Common myeloid progenitor, CD34-positive (primary cell): ENCODE measurements around the gene HDHD3.
A peak's percentile ranks its signal among the peaks of the same experiment; 100 is the strongest.

Experiments used
- CTCF ChIA-PET: fragments of 350-600 bp; sonication (Branson Sonifier 250); formaldehyde crosslinking; loops from one replicate; lab custom pipeline; 2021; ENCODE audit warnings: antibody characterized with exemption; lab: Charles Lee
- POLR2A ChIA-PET: fragments of 350-600 bp; sonication (Branson Sonifier 250); formaldehyde crosslinking; loops from one replicate; lab custom pipeline; 2021; ENCODE audit warnings: antibody characterized with exemption; lab: Charles Lee
- DNase-seq, 3 donors: peaks; one replicate each; pipeline versions ENCODE4 v3.0.0 to v3.0.0-alpha.2; 2013
- H3K27ac ChIP-seq, 2 experiments: 1 replicate in 1 of 2; 2 replicates in 1 of 2; pipeline ENCODE4 v1.7.0; 2013; ENCODE audit warnings: inconsistent platforms in 2 of 2, low read length in 2 of 2, mild to moderate bottlenecking in 2 of 2, low read depth in 1 of 2, moderate library complexity in 1 of 2; ENCODE audit not compliant: severe bottlenecking in 2 of 2, insufficient read depth in 1 of 2, poor library complexity in 1 of 2
- H3K27me3 ChIP-seq, 5 experiments: replicated peaks in 2 of 5; 1 replicate in 3 of 5; 2 replicates in 2 of 5; pipeline versions ENCODE4 v1.6.1 to v1.7.0; 2013; ENCODE audit warnings: low read length in 4 of 5, mild to moderate bottlenecking in 2 of 5, moderate library complexity in 2 of 5, inconsistent platforms in 1 of 5; ENCODE audit not compliant: insufficient read depth in 5 of 5, control insufficient read depth in 4 of 5
- H3K36me3 ChIP-seq, 4 experiments: 1 replicate in 2 of 4; 2 replicates in 2 of 4; pipeline versions ENCODE4 v1.6.1 to v1.7.0; 2013; ENCODE audit warnings: low read length in 3 of 4, control low read depth in 1 of 4, mild to moderate bottlenecking in 1 of 4; ENCODE audit not compliant: control insufficient read depth in 4 of 4, insufficient read depth in 4 of 4
- H3K4me1 ChIP-seq, 4 experiments: 1 replicate in 3 of 4; 2 replicates in 1 of 4; pipeline versions ENCODE4 v1.6.1 to v1.7.1; 2013; ENCODE audit warnings: low read length in 3 of 4, mild to moderate bottlenecking in 3 of 4, control low read depth in 1 of 4, inconsistent platforms in 1 of 4, moderate library complexity in 1 of 4; ENCODE audit not compliant: control insufficient read depth in 4 of 4, insufficient read depth in 4 of 4; ENCODE audit errors: control extremely low read depth in 1 of 4
- H3K4me3 ChIP-seq, 7 experiments: 1 replicate in 4 of 7; 2 replicates in 3 of 7; pipeline versions ENCODE4 v1.5.1 to v1.7.0; 2013; ENCODE audit warnings: mild to moderate bottlenecking in 7 of 7, low read length in 6 of 7, moderate library complexity in 6 of 7, inconsistent platforms in 2 of 7, low read depth in 2 of 7, control low read depth in 1 of 7; ENCODE audit not compliant: insufficient read depth in 4 of 7, control insufficient read depth in 1 of 7; ENCODE audit errors: extremely low read depth in 1 of 7
- H3K9me3 ChIP-seq, 5 experiments: 1 replicate in 4 of 5; 2 replicates in 1 of 5; pipeline versions ENCODE4 v1.6.1 to v1.7.1; 2013; ENCODE audit warnings: low read length in 4 of 5, mild to moderate bottlenecking in 2 of 5, inconsistent platforms in 1 of 5, low read depth in 1 of 5, moderate library complexity in 1 of 5; ENCODE audit not compliant: control insufficient read depth in 4 of 5, insufficient read depth in 2 of 5; ENCODE audit errors: control extremely low read depth in 1 of 5
- WGBS: methylation state at CpG from one replicate; pipeline ENCODE4 v1.1.5; 2013; ENCODE audit not compliant: insufficient coverage; 5-methylcytosine and 5-hydroxymethylcytosine counted together

The HDHD3 gene

GRCh38 chr9:113349445-113350094 lies 27.2 kb downstream of the HDHD3 start, which contains the start of gene BSPRY:
Gene BSPRY (plus strand): TSS chr9:113349541. CDS start chr9:113349580, 39 bp downstream.
- peaks cover 0 to 7% (median 2%) of the 10 kb centered on the region in 4 experiments for H3K36me3 ChIP-seq
- H3K4me3 ChIP-seq, result peak within 1 kb of the TSS; percentile 68 to 94 (median 83)
- DNase-seq, result peak in 2 of 3 donors; percentile 68 to 81
- H3K9me3 ChIP-seq, result no peaks in the 10 kb centered on the region
- H3K27me3 ChIP-seq, result no peaks in the 10 kb centered on the region
- WGBS, result under 1% methylated on average over 68 of the region's 71 CpGs
- H3K27ac ChIP-seq, result peak within 1 kb of the TSS; percentile 89 to 90
- H3K4me1 ChIP-seq, result peaks cover 22 to 66% (median 47%) of the 10 kb centered on the region in 4 experiments
- ChIA-PET POLR2A (interaction anchor here (2.0 kb wide), 1 partner anchor 9 kb away, joined by 22 read pairs; the partner anchor contains the start of gene WDR31), CTCF (interaction anchor here (1.2 to 5.8 kb wide), 13 partner anchors 8 to 232 kb away, joined by 3 to 48 read pairs (median 6); partner anchors contain the start of genes ALAD, CDC26 and WDR31)

- Histone ChIP-seq H3K4me3 (peak overlapping the region; percentile 47 to 94 (median 83)), H3K36me3 (peaks cover 0 to 3% (median 0%) of the 10 kb centered on the region in 4 experiments), H3K9me3 (no peaks in the 10 kb centered on the region), H3K27me3 (no peaks in the 10 kb centered on the region), H3K27ac (no peak overlapping the region), H3K4me1 (peaks cover 22 to 71% (median 51%) of the 10 kb centered on the region in 4 experiments)
- CTCF ChIA-PET, result interaction anchor here (1.2 to 5.8 kb wide), 9 partner anchors 9 to 233 kb away, joined by 3 to 48 read pairs (median 14); partner anchors contain the start of genes ALAD, CDC26 and WDR31
- 47% methylated on average over 7 of the region's 13 CpGs for WGBS
- POLR2A ChIA-PET, result interaction anchor here (0.6 to 2.0 kb wide), 2 partner anchors 9 to 18 kb away, joined by 4 to 22 read pairs; partner anchors contain the start of gene WDR31
- DNase-seq, result peak in 2 of 3 donors; percentile 52 to 58
Measured at GRCh38 chr9:113349066-113349444, 27.7 kb downstream of the HDHD3 start.

GRCh38 chr9:113348437-113348836 lies 28.3 kb downstream of the HDHD3 start:
- WGBS, result 100% methylated on average over 1 of the region's 3 CpGs
- peaks cover 23 to 77% (median 58%) of the 10 kb centered on the region in 4 experiments for H3K4me1 ChIP-seq
- no peak overlapping the region for H3K27ac ChIP-seq
- ChIA-PET POLR2A (interaction anchor here (0.6 to 2.0 kb wide), 2 partner anchors 8 to 18 kb away, joined by 4 to 22 read pairs; partner anchors contain the start of gene WDR31), CTCF (interaction anchor here (0.6 to 5.8 kb wide), 12 partner anchors 9 to 233 kb away, joined by 3 to 48 read pairs (median 4); partner anchors contain the start of gene ALAD)
- H3K36me3 ChIP-seq, result no peaks in the 10 kb centered on the region
- no peaks in the 10 kb centered on the region for H3K9me3 ChIP-seq
- H3K27me3 ChIP-seq, result no peaks in the 10 kb centered on the region
- peak in 2 of 3 donors; percentile 28 to 42 for DNase-seq
- H3K4me3 ChIP-seq, result no peak overlapping the region

GRCh38 chr9:113345671-113346070 lies 31.1 kb downstream of the HDHD3 start:
- Histone ChIP-seq H3K27ac (no peak overlapping the region), H3K27me3 (no peaks in the 10 kb centered on the region), H3K9me3 (no peaks in the 10 kb centered on the region), H3K36me3 (no peaks in the 10 kb centered on the region), H3K4me1 (peaks cover 17 to 79% (median 54%) of the 10 kb centered on the region in 4 experiments), H3K4me3 (no peak overlapping the region)
- POLR2A ChIA-PET, result no interaction called here
- peak in 1 of 3 donors; percentile 24 for DNase-seq
- CTCF ChIA-PET, result interaction anchor here (1.1 to 1.3 kb wide), 5 partner anchors 34 to 242 kb away, joined by 3 to 4 read pairs (median 3); no protein-coding TSS in a partner anchor
- WGBS, result no CpG with 5 or more reads among the region's 1 CpG

GRCh38 chr9:113345190-113345589 lies 31.6 kb downstream of the HDHD3 start:
- Histone ChIP-seq H3K4me3 (no peak overlapping the region), H3K36me3 (no peaks in the 10 kb centered on the region), H3K27me3 (no peaks in the 10 kb centered on the region), H3K4me1 (peaks cover 13 to 79% (median 53%) of the 10 kb centered on the region in 4 experiments), H3K27ac (peak overlapping the region in 1 of 2 experiments; percentile 17), H3K9me3 (no peaks in the 10 kb centered on the region)
- CTCF ChIA-PET, result interaction anchor here (1.1 to 1.3 kb wide), 5 partner anchors 33 to 242 kb away, joined by 3 to 4 read pairs (median 3); no protein-coding TSS in a partner anchor
- POLR2A ChIA-PET, result no interaction called here
- WGBS, result no CpG with 5 or more reads among the region's 2 CpGs
- peak in 2 of 3 donors; percentile 14 to 31 for DNase-seq

GRCh38 chr9:113343732-113344231 lies 33.0 kb downstream of the HDHD3 start:
- Histone ChIP-seq H3K36me3 (no peaks in the 10 kb centered on the region), H3K9me3 (no peaks in the 10 kb centered on the region), H3K4me1 (peaks cover 15 to 80% (median 55%) of the 10 kb centered on the region in 4 experiments), H3K27me3 (no peaks in the 10 kb centered on the region), H3K27ac (peak overlapping the region; percentile 47 to 73), H3K4me3 (peak overlapping the region in 2 of 7 experiments; percentile 7)
- no CpG with 5 or more reads among the region's 1 CpG for WGBS
- POLR2A ChIA-PET, result no interaction called here
- DNase-seq, result peak; percentile 81 to 95 (median 93)
- CTCF ChIA-PET, result interaction anchor here (1.3 kb wide), 1 partner anchor 62 kb away, joined by 3 read pairs; no protein-coding TSS in a partner anchor
